Measurements from ENCODE around the gene SDHB.

SDHB gene

GRCh38 chr1:17012775-17013490 is 40.9 kb downstream of the SDHB start:
- H3K4me3 ChIP-seq (ENCODE audit: low read depth, low read length), result no peak overlapping the region
- in situ Hi-C loops (cut with HindIII; ENCODE audit: low sequenced_read_pairs), result no loop called here
- no peak for TF ChIP-seq CTCF (IDR thresholded peaks at IDR 0.05; ENCODE audit: low read depth, low read length)
- DNase-seq (ENCODE audit: low read depth, low spot score), result peak; percentile 46

DNA sequence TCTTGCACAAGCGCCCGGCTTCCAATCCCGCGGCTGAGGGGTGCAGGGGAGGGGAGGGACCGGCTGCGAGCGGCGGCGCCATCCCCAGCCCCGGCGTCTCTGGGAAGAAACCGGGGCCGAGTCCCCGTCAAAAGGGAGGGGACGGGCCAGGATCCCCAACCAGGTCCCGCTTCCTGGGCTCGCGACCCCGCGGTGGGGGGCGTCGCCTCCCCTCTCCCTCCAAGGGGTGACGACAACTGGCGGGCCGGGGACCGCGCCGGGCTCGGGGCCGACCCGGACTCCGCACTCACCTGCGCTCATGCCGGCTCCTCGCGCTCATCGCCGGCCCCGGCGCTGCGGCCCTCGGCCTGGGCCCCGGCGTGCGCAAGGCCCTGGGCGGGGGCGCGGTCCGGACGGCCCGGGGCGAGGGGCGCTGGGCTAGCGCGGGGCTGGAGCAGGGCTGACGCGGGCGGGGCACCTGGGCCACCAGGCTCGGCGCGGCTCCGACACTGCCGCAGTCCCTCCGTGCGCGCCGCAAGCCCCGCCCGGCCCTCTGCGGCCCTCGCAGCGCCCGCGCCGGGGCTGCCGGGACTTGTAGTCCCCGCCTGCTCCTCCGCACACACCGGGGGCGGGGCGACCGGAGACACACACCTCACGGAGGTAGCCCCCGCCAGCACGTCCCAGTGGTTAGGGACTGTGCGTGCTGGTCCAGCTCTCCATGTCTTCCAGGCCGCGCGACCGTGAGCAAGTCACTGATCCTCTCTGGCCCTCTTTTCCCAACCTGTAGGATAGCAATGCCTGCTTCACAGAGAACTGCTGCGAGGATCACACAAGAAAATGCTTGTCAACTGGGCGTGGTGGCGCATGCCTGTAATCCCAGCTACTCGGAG is 42.2 kb downstream of the SDHB start, which contains the start of gene ATP13A2:
ATP13A2 (minus strand) TSS at position 490 of the 869 bp plus-strand sequence; CDS start at position 300, 190 bp downstream.
- H3K4me3 ChIP-seq (ENCODE audit: low read depth, low read length), result peak within 1 kb of the TSS; percentile 63
- in situ Hi-C loops (cut with HindIII; ENCODE audit: low sequenced_read_pairs), result no loop called here
- no peak for TF ChIP-seq CTCF (IDR thresholded peaks at IDR 0.05; ENCODE audit: low read depth, low read length)
- peak; percentile 66 for DNase-seq (ENCODE audit: low read depth, low spot score)

- in situ Hi-C loops (cut with HindIII; ENCODE audit: low sequenced_read_pairs), result no loop called here
- H3K4me3 ChIP-seq (ENCODE audit: low read depth, low read length), result peak overlapping the region; percentile 63
- no peak for TF ChIP-seq CTCF (IDR thresholded peaks at IDR 0.05; ENCODE audit: low read depth, low read length)
- no peak for DNase-seq (ENCODE audit: low read depth, low spot score)
Measured at GRCh38 chr1:17011092-17011438, 42.8 kb downstream of the SDHB start.

DNA sequence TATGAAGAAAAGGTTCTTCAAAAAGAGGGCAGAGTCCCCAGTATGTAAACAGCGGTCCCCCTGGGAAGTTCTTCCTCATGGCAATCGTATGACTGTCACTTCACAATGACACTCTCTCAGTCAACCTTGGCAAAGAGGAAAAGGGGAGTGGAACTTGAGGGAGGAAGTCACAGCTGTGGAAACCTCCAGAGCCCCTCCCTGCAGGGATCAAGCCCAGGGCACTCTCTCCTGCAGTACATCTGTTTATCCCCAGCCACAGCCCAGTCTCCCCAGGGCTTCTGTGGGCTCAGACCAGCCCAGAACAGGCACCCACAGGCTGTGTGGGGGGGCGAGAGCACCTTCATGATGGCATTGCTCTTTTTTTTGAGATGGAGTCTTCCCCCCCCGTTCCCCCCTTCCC is 44.1 kb downstream of the SDHB start:
- in situ Hi-C loops (cut with HindIII; ENCODE audit: low sequenced_read_pairs), result no loop called here
- no peak for TF ChIP-seq CTCF (IDR thresholded peaks at IDR 0.05; ENCODE audit: low read depth, low read length)
- H3K4me3 ChIP-seq (ENCODE audit: low read depth, low read length), result no peak overlapping the region
- DNase-seq (ENCODE audit: low read depth, low spot score), result no peak

DNA sequence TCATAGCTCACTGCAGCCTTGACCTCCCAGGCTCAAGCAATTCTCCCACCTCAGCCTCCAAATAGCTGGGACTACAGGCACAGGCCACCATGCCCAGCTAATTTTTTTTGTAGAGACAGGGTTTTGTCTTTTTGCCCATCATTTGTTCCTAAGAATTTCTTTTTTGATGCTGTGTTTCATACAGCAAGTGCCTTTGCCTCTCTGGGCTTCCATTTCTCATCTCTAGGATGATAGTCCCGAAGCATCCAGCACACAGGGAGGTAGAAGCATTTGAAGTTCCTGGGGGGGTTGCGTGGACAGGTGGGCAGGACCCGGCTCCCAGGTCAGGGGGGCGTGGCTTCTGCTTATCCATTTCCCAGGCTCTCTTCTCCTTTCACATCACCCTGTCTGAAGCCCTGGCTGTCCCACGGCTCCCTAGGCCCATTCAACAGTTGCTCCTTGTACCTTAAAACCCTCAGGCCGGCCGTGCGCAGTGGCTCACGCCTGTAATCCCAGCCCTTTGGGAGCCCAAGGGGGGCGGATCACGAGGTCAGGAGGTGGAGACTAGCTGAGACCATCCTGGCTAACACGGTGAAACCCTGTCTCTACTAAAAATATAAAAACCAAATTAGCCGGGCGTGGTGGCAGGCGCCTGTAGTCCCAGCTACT is 45.5 kb downstream of the SDHB start:
- in situ Hi-C loops (cut with HindIII; ENCODE audit: low sequenced_read_pairs), result no loop called here
- TF ChIP-seq CTCF (IDR thresholded peaks at IDR 0.05; ENCODE audit: low read depth, low read length), result no peak
- DNase-seq (ENCODE audit: low read depth, low spot score), result no peak
- no peak overlapping the region for H3K4me3 ChIP-seq (ENCODE audit: low read depth, low read length)

- TF ChIP-seq CTCF (IDR thresholded peaks at IDR 0.05; ENCODE audit: low read depth, low read length), result no peak
- no peak for DNase-seq (ENCODE audit: low read depth, low spot score)
- in situ Hi-C loops (cut with HindIII; ENCODE audit: low sequenced_read_pairs), result no loop called here
- no peak overlapping the region for H3K4me3 ChIP-seq (ENCODE audit: low read depth, low read length)
Measured at GRCh38 chr1:17007121-17007520, 46.7 kb downstream of the SDHB start.
